Neural cell (in vitro differentiated cells): ENCODE data around the gene AK1.

Source experiments
- CTCF ChIP-seq: fragments of 450-650 bp; IDR thresholded peaks from 2 replicates; pipeline ENCODE4 v1.5.1; 2014; ENCODE audit warnings: antibody characterized with exemption, mild to moderate bottlenecking, moderate library complexity; ENCODE audit not compliant: poor library complexity, severe bottlenecking
- EP300 ChIP-seq: fragments of 450-650 bp; conservative IDR thresholded peaks from 2 replicates; pipeline ENCODE4 v1.6.1; 2014; ENCODE audit warnings: antibody characterized with exemption, mild to moderate bottlenecking, moderate library complexity; ENCODE audit not compliant: poor library complexity, severe bottlenecking
- EZH2 ChIP-seq: fragments of 200-600, 300-800 bp; shearing (Covaris generic), sonication (generic); IDR thresholded peaks from 2 replicates; pipeline ENCODE4 v1.6.1; 2014; ENCODE audit warnings: antibody characterized with exemption, low read length, borderline replicate concordance, mild to moderate bottlenecking; ENCODE audit not compliant: insufficient read depth, poor library complexity, severe bottlenecking
- POLR2AphosphoS5 ChIP-seq: IDR thresholded peaks from 2 replicates; pipeline ENCODE4 v1.6.1; 2012
- RAD21 ChIP-seq: fragments of 450-650 bp; conservative IDR thresholded peaks from 2 replicates; pipeline ENCODE4 v1.6.1; 2014; ENCODE audit warnings: antibody characterized with exemption, mild to moderate bottlenecking, moderate library complexity
- REST ChIP-seq: IDR thresholded peaks from 2 replicates; pipeline ENCODE4 v1.6.1; 2012; ENCODE audit warnings: borderline replicate concordance
- TAF1 ChIP-seq: IDR thresholded peaks from 2 replicates; pipeline ENCODE4 v1.6.1; 2012; ENCODE audit warnings: low read depth

- TF ChIP-seq EP300 (no peak), TAF1 (no peak), CTCF (no peak), POLR2AphosphoS5 (no peak), RAD21 (no peak), EZH2 (no peak), REST (no peak)
Observed at GRCh38 chr9:127884976-127885490, 7.6 kb upstream of the AK1 start.
